A673 (cell line): ENCODE data around the gene PYGL.

Experiments
- CTCF ChIP-seq: fragments of 300-800, 200-600 bp; sonication (generic); conservative IDR thresholded peaks from 2 replicates; pipeline ENCODE4 v1.5.1; 2017; ENCODE audit warnings: low read depth, mild to moderate bottlenecking, antibody characterized with exemption, low read length, moderate library complexity, mixed read lengths
- EZH2 ChIP-seq: fragments of 200-600 bp; sonication (generic); IDR thresholded peaks from 2 replicates; pipeline ENCODE4 v1.6.1; 2017; ENCODE audit warnings: borderline replicate concordance, low read depth, mild to moderate bottlenecking, mixed read lengths, antibody characterized with exemption, low read length; ENCODE audit not compliant: poor library complexity, severe bottlenecking

DNA sequence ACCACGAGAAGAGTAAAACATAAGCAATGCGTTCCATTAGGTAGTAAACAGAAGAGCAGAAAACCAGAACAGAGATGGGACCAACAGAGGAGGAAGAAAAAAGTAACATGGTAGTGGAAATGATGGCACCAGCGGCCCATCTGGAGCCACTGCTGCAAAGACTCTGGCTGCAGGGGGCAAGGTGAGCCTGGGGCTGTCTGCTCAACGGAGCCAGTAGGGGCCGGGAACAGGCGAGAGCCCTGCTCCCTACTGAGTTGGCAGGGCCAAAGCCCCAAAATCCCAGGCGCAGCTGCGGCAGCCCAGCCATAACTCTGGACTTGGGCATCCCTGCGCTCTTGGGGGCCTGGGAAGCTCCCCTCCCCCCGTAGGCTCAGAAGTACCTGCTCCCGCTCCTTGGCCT, 28.5 kb upstream of the PYGL start:
- no peak for TF ChIP-seq CTCF
- no peak for TF ChIP-seq EZH2
